Thymus (tissue), 11 donors: ENCODE data around the gene GSN. TPM values are rescaled to one million over a fixed set of nuclear protein-coding genes. Genes with fewer than 3 reads are reported as not detected.
A peak's percentile ranks its signal among the peaks of the same experiment; 100 is the strongest.

Source experiments
- DNase-seq, 9 donors: peaks; one replicate each; pipeline ENCODE4 v3.0.0-alpha.2; 2013; ENCODE audit warnings: low spot score in 9 of 9, low read depth in 6 of 9, missing footprints in 1 of 9
- H3K27ac ChIP-seq, 2 donors: one replicate each; pipeline ENCODE4 v1.5.1; 2013; ENCODE audit warnings: control low read depth in 1 of 2, low read depth in 1 of 2, low read length in 1 of 2, mild to moderate bottlenecking in 1 of 2, moderate library complexity in 1 of 2
- H3K27me3 ChIP-seq, 2 donors: one replicate each; pipeline ENCODE4 v1.5.1; 2013; ENCODE audit warnings: low read length in 1 of 2; ENCODE audit not compliant: control insufficient read depth in 2 of 2, insufficient read depth in 1 of 2
- H3K36me3 ChIP-seq, 2 donors: one replicate each; pipeline ENCODE4 v1.5.1; 2013; ENCODE audit warnings: low read length in 1 of 2, mild to moderate bottlenecking in 1 of 2, moderate library complexity in 1 of 2; ENCODE audit not compliant: control insufficient read depth in 2 of 2, insufficient read depth in 2 of 2
- H3K4me1 ChIP-seq, 2 donors: one replicate each; pipeline ENCODE4 v1.5.1; 2013; ENCODE audit warnings: low read length in 2 of 2; ENCODE audit not compliant: control insufficient read depth in 2 of 2, insufficient read depth in 2 of 2
- H3K4me3 ChIP-seq, 2 donors: one replicate each; pipeline ENCODE4 v1.5.1; 2013; ENCODE audit warnings: low read length in 2 of 2, control low read depth in 1 of 2, mild to moderate bottlenecking in 1 of 2
- H3K9me3 ChIP-seq, 2 donors: one replicate each; pipeline ENCODE4 v1.5.1; 2013; ENCODE audit warnings: low read length in 1 of 2, mild to moderate bottlenecking in 1 of 2; ENCODE audit not compliant: control insufficient read depth in 2 of 2, insufficient read depth in 1 of 2
- WGBS: extraction: QIAGEN DNeasy Blood & Tissue Kit; methylation state at CpG from one replicate; pipeline ENCODE4 v1.1.7; 2013; 5-methylcytosine and 5-hydroxymethylcytosine counted together
- polyA plus RNA-seq: library from polyadenylated mRNA; stranded (reverse); fragments of 200-250 nt; gene quantifications from one replicate; pipeline ENCODE4 v1.2.3, GENCODE V29; 2013
- total RNA-seq: library from RNA; stranded (reverse); fragments of 120-200 nt; gene quantifications from one replicate; pipeline ENCODE4 v1.2.4, GENCODE V29; 2013
- donor health status: healthy.

The GSN gene
- total and polyA plus RNA-seq, 2 donors: 138 to 248 TPM

GRCh38 chr9:121296213-121297127 lies 28.5 kb downstream of the GSN start:
- 84% methylated on average over 7 of the region's 7 CpGs for WGBS
- no peak overlapping the region for H3K27ac ChIP-seq
- H3K4me3 ChIP-seq: no peak overlapping the region
- peaks cover 7 to 15% of the 10 kb centered on the region in 2 donors for H3K4me1 ChIP-seq
- H3K9me3 ChIP-seq: no peaks in the 10 kb centered on the region
- peaks cover 4 to 28% of the 10 kb centered on the region in 2 donors for H3K27me3 ChIP-seq
- DNase-seq: no peak
- H3K36me3 ChIP-seq: no peaks in the 10 kb centered on the region

- peaks cover 4 to 28% of the 10 kb centered on the region in 2 donors for H3K27me3 ChIP-seq
- H3K4me1 ChIP-seq: peaks cover 7 to 15% of the 10 kb centered on the region in 2 donors
- no peaks in the 10 kb centered on the region for H3K36me3 ChIP-seq
- no peak for DNase-seq
- no peaks in the 10 kb centered on the region for H3K9me3 ChIP-seq
- WGBS: 75% methylated on average over 4 of the region's 4 CpGs
- H3K27ac ChIP-seq: no peak overlapping the region
- H3K4me3 ChIP-seq: no peak overlapping the region
Measured at GRCh38 chr9:121297389-121297788, 29.4 kb downstream of the GSN start.

GRCh38 chr9:121298016-121298538 lies 30.1 kb downstream of the GSN start:
- DNase-seq: no peak
- 93% methylated on average over 7 of the region's 7 CpGs for WGBS
- Histone ChIP-seq H3K9me3 (no peaks in the 10 kb centered on the region), H3K4me1 (peaks cover 7 to 15% of the 10 kb centered on the region in 2 donors), H3K27me3 (peaks cover 4 to 28% of the 10 kb centered on the region in 2 donors), H3K36me3 (no peaks in the 10 kb centered on the region), H3K4me3 (no peak overlapping the region), H3K27ac (peak overlapping the region in 1 of 2 donors; percentile 34)

GRCh38 chr9:121298689-121299466 lies 30.9 kb downstream of the GSN start:
- Histone ChIP-seq H3K4me1 (peaks cover 7 to 15% of the 10 kb centered on the region in 2 donors), H3K9me3 (no peaks in the 10 kb centered on the region), H3K36me3 (no peaks in the 10 kb centered on the region), H3K27ac (peak overlapping the region; percentile 21 to 26), H3K4me3 (peak overlapping the region; percentile 22 to 55), H3K27me3 (peaks cover 4 to 28% of the 10 kb centered on the region in 2 donors)
- 71% methylated on average over 13 of the region's 13 CpGs for WGBS
- DNase-seq: no peak

GRCh38 chr9:121299467-121300282 lies 31.7 kb downstream of the GSN start:
- Histone ChIP-seq H3K9me3 (no peaks in the 10 kb centered on the region), H3K27ac (peak overlapping the region; percentile 21 to 26), H3K27me3 (peaks cover 4 to 28% of the 10 kb centered on the region in 2 donors), H3K36me3 (no peaks in the 10 kb centered on the region), H3K4me1 (peaks cover 7 to 15% of the 10 kb centered on the region in 2 donors), H3K4me3 (peak overlapping the region; percentile 36 to 55)
- peak in 4 of 9 donors; percentile 3 to 52 (median 32) for DNase-seq
- 3% methylated on average over 74 of the region's 74 CpGs for WGBS

GRCh38 chr9:121300283-121301119 lies 32.5 kb downstream of the GSN start:
- WGBS: 80% methylated on average over 13 of the region's 13 CpGs
- Histone ChIP-seq H3K4me1 (peaks cover 7 to 15% of the 10 kb centered on the region in 2 donors), H3K36me3 (no peaks in the 10 kb centered on the region), H3K27ac (no peak overlapping the region), H3K9me3 (no peaks in the 10 kb centered on the region), H3K4me3 (peak overlapping the region; percentile 36 to 55), H3K27me3 (peaks cover 4 to 28% of the 10 kb centered on the region in 2 donors)
- DNase-seq: no peak

- Histone ChIP-seq H3K4me3 (no peak overlapping the region), H3K4me1 (peaks cover 7 to 15% of the 10 kb centered on the region in 2 donors), H3K36me3 (no peaks in the 10 kb centered on the region), H3K27ac (no peak overlapping the region), H3K27me3 (peaks cover 4 to 28% of the 10 kb centered on the region in 2 donors), H3K9me3 (no peaks in the 10 kb centered on the region)
- no peak for DNase-seq
- WGBS: 97% methylated on average over 11 of the region's 11 CpGs
Measured at GRCh38 chr9:121301881-121302286, 33.9 kb downstream of the GSN start.

- Histone ChIP-seq H3K36me3 (no peaks in the 10 kb centered on the region), H3K4me3 (no peak overlapping the region), H3K27ac (no peak overlapping the region), H3K27me3 (peaks cover 4 to 28% of the 10 kb centered on the region in 2 donors), H3K4me1 (peaks cover 7 to 15% of the 10 kb centered on the region in 2 donors), H3K9me3 (no peaks in the 10 kb centered on the region)
- no peak for DNase-seq
- WGBS: 96% methylated on average over 5 of the region's 5 CpGs
Measured at GRCh38 chr9:121302341-121302740, 34.4 kb downstream of the GSN start.
